KOPT-K1 (cell line): Measurements from ENCODE around the gene PSD4.

Source experiments
- H3K27ac ChIP-seq: fragments of 200-600 bp; sonication (generic); 2 replicates; pipeline ENCODE4 v1.5.1; 2016; ENCODE audit warnings: antibody characterized with exemption, mild to moderate bottlenecking, low read depth, low read length; ENCODE audit not compliant: poor library complexity, severe bottlenecking
- H3K36me3 ChIP-seq: fragments of 200-600 bp; sonication (generic); 2 replicates; pipeline ENCODE4 v1.5.1; 2017; ENCODE audit warnings: antibody characterized with exemption, mild to moderate bottlenecking, low read length, moderate library complexity; ENCODE audit not compliant: insufficient read depth
- H3K9me3 ChIP-seq: fragments of 200-600 bp; sonication (generic); 2 replicates; pipeline ENCODE4 v1.5.1; 2017; ENCODE audit warnings: antibody characterized with exemption, low read length, mild to moderate bottlenecking; ENCODE audit not compliant: insufficient read depth, poor library complexity, severe bottlenecking

The PSD4 gene

GRCh38 chr2:113200736-113201490, 27.1 kb downstream of the PSD4 start:
- Histone ChIP-seq H3K9me3 (no peaks in the 10 kb centered on the region), H3K36me3 (peaks cover 83% of the 10 kb centered on the region), H3K27ac (no peak overlapping the region)

- H3K9me3 ChIP-seq, result no peaks in the 10 kb centered on the region
- peaks cover 75% of the 10 kb centered on the region for H3K36me3 ChIP-seq
- no peak overlapping the region for H3K27ac ChIP-seq
Observed at GRCh38 chr2:113201496-113202304, 27.9 kb downstream of the PSD4 start.

- Histone ChIP-seq H3K27ac (no peak overlapping the region), H3K36me3 (peaks cover 67% of the 10 kb centered on the region), H3K9me3 (no peaks in the 10 kb centered on the region)
Observed at GRCh38 chr2:113202305-113203216, 28.8 kb downstream of the PSD4 start.

- Histone ChIP-seq H3K27ac (no peak overlapping the region), H3K36me3 (peaks cover 61% of the 10 kb centered on the region), H3K9me3 (no peaks in the 10 kb centered on the region)
Observed at GRCh38 chr2:113203217-113203530, 29.4 kb downstream of the PSD4 start.

GRCh38 chr2:113203901-113204519, 30.2 kb downstream of the PSD4 start:
- H3K27ac ChIP-seq, result no peak overlapping the region
- peaks cover 52% of the 10 kb centered on the region for H3K36me3 ChIP-seq
- H3K9me3 ChIP-seq, result no peaks in the 10 kb centered on the region

- Histone ChIP-seq H3K36me3 (peaks cover 30% of the 10 kb centered on the region; the same call in 1 of the 2 replicates), H3K27ac (no peak overlapping the region)
Observed at GRCh38 chr2:113206251-113206650, 32.5 kb downstream of the PSD4 start.

GRCh38 chr2:113207021-113207420, 33.2 kb downstream of the PSD4 start:
- Histone ChIP-seq H3K27ac (no peak overlapping the region), H3K36me3 (peaks cover 22% of the 10 kb centered on the region; the same call in 1 of the 2 replicates)

More at GRCh38 chr2:113206251-113206650, 32.5 kb downstream of the PSD4 start:
- H3K9me3 ChIP-seq, result no peaks in the 10 kb centered on the region

GRCh38 chr2:113208396-113208795, 34.6 kb downstream of the PSD4 start:
- H3K36me3 ChIP-seq, result peaks cover 8% of the 10 kb centered on the region; the same call in 1 of the 2 replicates
- H3K27ac ChIP-seq, result no peak overlapping the region
- no peaks in the 10 kb centered on the region for H3K9me3 ChIP-seq

More at GRCh38 chr2:113207021-113207420, 33.2 kb downstream of the PSD4 start:
- H3K9me3 ChIP-seq, result no peaks in the 10 kb centered on the region

GRCh38 chr2:113209011-113209645, 35.4 kb downstream of the PSD4 start:
- peaks cover 5% of the 10 kb centered on the region; the same call in 1 of the 2 replicates for H3K36me3 ChIP-seq
- no peaks in the 10 kb centered on the region for H3K9me3 ChIP-seq
- H3K27ac ChIP-seq, result no peak overlapping the region

- Histone ChIP-seq H3K9me3 (no peaks in the 10 kb centered on the region), H3K27ac (no peak overlapping the region), H3K36me3 (no peaks in the 10 kb centered on the region)
Observed at GRCh38 chr2:113209646-113210171, 35.9 kb downstream of the PSD4 start.

- Histone ChIP-seq H3K9me3 (no peaks in the 10 kb centered on the region), H3K27ac (no peak overlapping the region)
Observed at GRCh38 chr2:113211226-113212105, 37.7 kb downstream of the PSD4 start.

GRCh38 chr2:113212245-113213060, 38.7 kb downstream of the PSD4 start:
- Histone ChIP-seq H3K9me3 (no peaks in the 10 kb centered on the region), H3K27ac (no peak overlapping the region), H3K36me3 (no peaks in the 10 kb centered on the region)

More at GRCh38 chr2:113211226-113212105, 37.7 kb downstream of the PSD4 start:
- no peaks in the 10 kb centered on the region for H3K36me3 ChIP-seq
